NCI-H187 (cell line): ENCODE data around the gene TBL1Y.
"Not testable (repeated sequence)": the region's sequence is repeated elsewhere in the genome, so short reads cannot be mapped to it uniquely, and the experiment has no call there.

Source experiments
- DNase-seq, 2 experiments: peaks; one replicate each; lab custom pipeline; 2025; lab: John Stamatoyannopoulos, UW

Gene TBL1Y

GRCh38 chrY:6972271-6972887 lies 61.9 kb downstream of the TBL1Y start:
- no peak for DNase-seq

- DNase-seq = no peak
Observed at GRCh38 chrY:6974971-6975370, 64.5 kb downstream of the TBL1Y start.

- no peak for DNase-seq
Observed at GRCh38 chrY:6977783-6978182, 67.3 kb downstream of the TBL1Y start.

- no peak for DNase-seq
Observed at GRCh38 chrY:6983221-6983620, 72.7 kb downstream of the TBL1Y start.

GRCh38 chrY:6987811-6988210 lies 77.3 kb downstream of the TBL1Y start:
- no peak for DNase-seq

GRCh38 chrY:6989886-6990620 lies 79.6 kb downstream of the TBL1Y start:
- no peak for DNase-seq

- DNase-seq = no peak
Observed at GRCh38 chrY:6992041-6992440, 81.5 kb downstream of the TBL1Y start.

GRCh38 chrY:6995987-6996386 lies 85.5 kb downstream of the TBL1Y start:
- DNase-seq = no peak

GRCh38 chrY:6997503-6998066 lies 87.1 kb downstream of the TBL1Y start:
- DNase-seq = no peak

- no peak for DNase-seq
Observed at GRCh38 chrY:6999905-7000304, 89.4 kb downstream of the TBL1Y start.

- DNase-seq = no peak
Observed at GRCh38 chrY:7002581-7002980, 92.1 kb downstream of the TBL1Y start.

- DNase-seq = no peak
Observed at GRCh38 chrY:7007911-7008310, 97.4 kb downstream of the TBL1Y start.

- no peak for DNase-seq
Observed at GRCh38 chrY:7008578-7009355, 98.3 kb downstream of the TBL1Y start.

GRCh38 chrY:7013051-7013450 lies 102.6 kb downstream of the TBL1Y start:
- DNase-seq = no peak

GRCh38 chrY:7016521-7016920 lies 106.0 kb downstream of the TBL1Y start:
- no peak for DNase-seq

- DNase-seq = no peak
Observed at GRCh38 chrY:7017244-7018080, 107.0 kb downstream of the TBL1Y start.

GRCh38 chrY:7039037-7039436 lies 128.5 kb downstream of the TBL1Y start:
- DNase-seq = no peak

- DNase-seq = no peak
Observed at GRCh38 chrY:7040662-7041061, 130.2 kb downstream of the TBL1Y start.

GRCh38 chrY:7041983-7042382 lies 131.5 kb downstream of the TBL1Y start:
- no peak for DNase-seq

- DNase-seq = not testable (repeated sequence)
Observed at GRCh38 chrY:7052461-7052860, 142.0 kb downstream of the TBL1Y start.

GRCh38 chrY:7056886-7057285 lies 146.4 kb downstream of the TBL1Y start:
- no peak for DNase-seq

- no peak for DNase-seq
Observed at GRCh38 chrY:7078725-7079124, 168.2 kb downstream of the TBL1Y start.
